Measurements from ENCODE around the gene CDH16.
"Not testable (repeated sequence)": the region's sequence is repeated elsewhere in the genome, so short reads cannot be mapped to it uniquely, and the experiment has no call there.

Gene CDH16

GRCh38 chr16:66871363-66871762 is 47.3 kb downstream of the CDH16 start:
- DNase-seq (ENCODE audit: low spot score): not testable (repeated sequence)

- DNase-seq (ENCODE audit: low spot score): no peak
These were observed 49.3 kb downstream of the CDH16 start for GRCh38 chr16:66869424-66869823.

- DNase-seq (ENCODE audit: low spot score): no peak
These were observed 55.0 kb downstream of the CDH16 start for GRCh38 chr16:66863707-66864106.

- DNase-seq (ENCODE audit: low spot score): no peak
These were observed 56.6 kb downstream of the CDH16 start for GRCh38 chr16:66862023-66862520.

- DNase-seq (ENCODE audit: low spot score): no peak
These were observed 59.2 kb downstream of the CDH16 start for GRCh38 chr16:66859397-66860068.

- peak; percentile 72 for DNase-seq (ENCODE audit: low spot score)
These were observed 59.8 kb downstream of the CDH16 start for GRCh38 chr16:66858740-66859396.

All from AG08396 (cell line).